ENCODE data around the gene DMRTB1.

The DMRTB1 gene

DNA sequence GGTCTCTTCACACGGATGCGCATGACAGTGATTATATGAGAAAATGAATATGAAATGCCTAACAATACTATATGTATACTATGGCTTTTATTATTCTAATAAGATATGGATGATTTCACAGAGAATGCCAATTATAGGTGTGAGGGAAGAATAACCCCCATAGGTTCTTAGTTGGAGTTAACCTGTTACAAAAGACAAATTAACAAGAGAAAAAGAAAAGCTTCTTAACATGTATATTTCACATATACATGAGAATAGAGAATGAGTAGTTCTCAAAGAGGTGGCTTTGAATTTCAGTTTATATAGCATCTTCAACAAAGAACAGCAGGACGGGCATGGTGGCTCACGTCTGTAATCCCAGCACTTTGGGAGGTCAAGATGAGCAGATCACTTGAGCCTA lies 24.0 kb upstream of the DMRTB1 start:
- H3K9ac ChIP-seq (ENCODE audit: low read length): no peak overlapping the region
- H3K18ac ChIP-seq (ENCODE audit: low read length): no peak overlapping the region
- H3K4me2 ChIP-seq (ENCODE audit: low read length): no peak overlapping the region
- H2BK5ac ChIP-seq (ENCODE audit: low read depth, low read length, poor library complexity): no peak overlapping the region
- no peak overlapping the region for H4K12ac ChIP-seq (ENCODE audit: low read depth, low read length)
- no peak overlapping the region for H2BK12ac ChIP-seq (ENCODE audit: low read length)
- no CpG with 5 or more reads among the region's 4 CpGs for WGBS (ENCODE audit: extremely low coverage, insufficient coverage, insufficient read length)
- H3K14ac ChIP-seq (ENCODE audit: low read length): no peak overlapping the region
- H3K4me1 ChIP-seq (ENCODE audit: control insufficient read depth in 1 of 2, insufficient read depth in 2 of 2, low read length in 2 of 2): no peaks in the 10 kb centered on the region
- no peak overlapping the region for H4K8ac ChIP-seq (ENCODE audit: low read depth, low read length)
- H3K23ac ChIP-seq (ENCODE audit: low read length): no peak overlapping the region
- H3K9me3 ChIP-seq (ENCODE audit: insufficient read depth, low read depth, low read length): peaks cover 11% of the 10 kb centered on the region
- H3K4ac ChIP-seq (ENCODE audit: low read depth, low read length): no peak overlapping the region
- H3K79me1 ChIP-seq (ENCODE audit: low read length): no peaks in the 10 kb centered on the region
- H3K27me3 ChIP-seq (ENCODE audit: insufficient read depth, low read length): no peaks in the 10 kb centered on the region
- no peak overlapping the region for H3K4me3 ChIP-seq (ENCODE audit: low read depth, low read length)
- no peak overlapping the region for H3K27ac ChIP-seq (ENCODE audit: low read depth, low read length)
- no peak overlapping the region for H2AFZ ChIP-seq (ENCODE audit: insufficient read depth, low read length, poor library complexity)
- no peaks in the 10 kb centered on the region for H3K36me3 ChIP-seq (ENCODE audit: control insufficient read depth in 1 of 2, insufficient read depth in 2 of 2, low read length in 2 of 2)
- H3K79me2 ChIP-seq (ENCODE audit: control insufficient read depth, insufficient read depth, low read length, poor library complexity): no peaks in the 10 kb centered on the region
- H2AK5ac ChIP-seq (ENCODE audit: low read length): no peak overlapping the region
- no peak overlapping the region for H2BK120ac ChIP-seq (ENCODE audit: insufficient read depth, low read length, poor library complexity)
- H4K91ac ChIP-seq (ENCODE audit: low read depth, low read length): no peak overlapping the region
- DNase-seq: no peak

- H3K14ac ChIP-seq (ENCODE audit: low read length): no peak overlapping the region
- no peak overlapping the region for H3K27ac ChIP-seq (ENCODE audit: low read depth, low read length)
- H3K79me2 ChIP-seq (ENCODE audit: control insufficient read depth, insufficient read depth, low read length, poor library complexity): no peaks in the 10 kb centered on the region
- DNase-seq: no peak
- no peak overlapping the region for H3K4ac ChIP-seq (ENCODE audit: low read depth, low read length)
- H2BK5ac ChIP-seq (ENCODE audit: low read depth, low read length, poor library complexity): no peak overlapping the region
- H2BK12ac ChIP-seq (ENCODE audit: low read length): no peak overlapping the region
- H3K4me2 ChIP-seq (ENCODE audit: low read length): no peak overlapping the region
- H3K9me3 ChIP-seq (ENCODE audit: insufficient read depth, low read depth, low read length): peaks cover 11% of the 10 kb centered on the region
- no peaks in the 10 kb centered on the region for H3K36me3 ChIP-seq (ENCODE audit: control insufficient read depth in 1 of 2, insufficient read depth in 2 of 2, low read length in 2 of 2)
- no peak overlapping the region for H2AK5ac ChIP-seq (ENCODE audit: low read length)
- H3K9ac ChIP-seq (ENCODE audit: low read length): no peak overlapping the region
- H2AFZ ChIP-seq (ENCODE audit: insufficient read depth, low read length, poor library complexity): no peak overlapping the region
- no peak overlapping the region for H2BK120ac ChIP-seq (ENCODE audit: insufficient read depth, low read length, poor library complexity)
- no peak overlapping the region for H3K18ac ChIP-seq (ENCODE audit: low read length)
- WGBS (ENCODE audit: extremely low coverage, insufficient coverage, insufficient read length): no CpG with 5 or more reads among the region's 79 CpGs
- no peaks in the 10 kb centered on the region for H3K4me1 ChIP-seq (ENCODE audit: control insufficient read depth in 1 of 2, insufficient read depth in 2 of 2, low read length in 2 of 2)
- H3K23ac ChIP-seq (ENCODE audit: low read length): no peak overlapping the region
- H3K79me1 ChIP-seq (ENCODE audit: low read length): no peaks in the 10 kb centered on the region
- H4K8ac ChIP-seq (ENCODE audit: low read depth, low read length): no peak overlapping the region
- H4K91ac ChIP-seq (ENCODE audit: low read depth, low read length): no peak overlapping the region
- H3K4me3 ChIP-seq (ENCODE audit: low read depth, low read length): peak overlapping the region; percentile 8
- no peak overlapping the region for H4K12ac ChIP-seq (ENCODE audit: low read depth, low read length)
- no peaks in the 10 kb centered on the region for H3K27me3 ChIP-seq (ENCODE audit: insufficient read depth, low read length)
These were observed 20.5 kb upstream of the DMRTB1 start for GRCh38 chr1:53438427-53439336.

GRCh38 chr1:53439337-53440207 lies 19.6 kb upstream of the DMRTB1 start:
- Histone ChIP-seq H2AK5ac (ENCODE audit: low read length) (no peak overlapping the region), H2AFZ (ENCODE audit: insufficient read depth, low read length, poor library complexity) (no peak overlapping the region), H3K23ac (ENCODE audit: low read length) (no peak overlapping the region), H2BK12ac (ENCODE audit: low read length) (no peak overlapping the region), H4K8ac (ENCODE audit: low read depth, low read length) (no peak overlapping the region), H3K27ac (ENCODE audit: low read depth, low read length) (no peak overlapping the region), H2BK5ac (ENCODE audit: low read depth, low read length, poor library complexity) (no peak overlapping the region), H4K91ac (ENCODE audit: low read depth, low read length) (no peak overlapping the region), H3K9ac (ENCODE audit: low read length) (no peak overlapping the region), H3K36me3 (ENCODE audit: control insufficient read depth in 1 of 2, insufficient read depth in 2 of 2, low read length in 2 of 2) (no peaks in the 10 kb centered on the region), H3K4me1 (ENCODE audit: control insufficient read depth in 1 of 2, insufficient read depth in 2 of 2, low read length in 2 of 2) (no peaks in the 10 kb centered on the region), H4K12ac (ENCODE audit: low read depth, low read length) (no peak overlapping the region), H3K18ac (ENCODE audit: low read length) (no peak overlapping the region), H3K14ac (ENCODE audit: low read length) (no peak overlapping the region), H2BK120ac (ENCODE audit: insufficient read depth, low read length, poor library complexity) (no peak overlapping the region), H3K4ac (ENCODE audit: low read depth, low read length) (no peak overlapping the region), H3K79me1 (ENCODE audit: low read length) (no peaks in the 10 kb centered on the region), H3K4me2 (ENCODE audit: low read length) (no peak overlapping the region), H3K9me3 (ENCODE audit: insufficient read depth, low read depth, low read length) (peaks cover 8% of the 10 kb centered on the region), H3K27me3 (ENCODE audit: insufficient read depth, low read length) (no peaks in the 10 kb centered on the region), H3K79me2 (ENCODE audit: control insufficient read depth, insufficient read depth, low read length, poor library complexity) (no peaks in the 10 kb centered on the region), H3K4me3 (ENCODE audit: low read depth, low read length) (peak overlapping the region; percentile 8)
- no CpG with 5 or more reads among the region's 58 CpGs for WGBS (ENCODE audit: extremely low coverage, insufficient coverage, insufficient read length)
- no peak for DNase-seq

DNA sequence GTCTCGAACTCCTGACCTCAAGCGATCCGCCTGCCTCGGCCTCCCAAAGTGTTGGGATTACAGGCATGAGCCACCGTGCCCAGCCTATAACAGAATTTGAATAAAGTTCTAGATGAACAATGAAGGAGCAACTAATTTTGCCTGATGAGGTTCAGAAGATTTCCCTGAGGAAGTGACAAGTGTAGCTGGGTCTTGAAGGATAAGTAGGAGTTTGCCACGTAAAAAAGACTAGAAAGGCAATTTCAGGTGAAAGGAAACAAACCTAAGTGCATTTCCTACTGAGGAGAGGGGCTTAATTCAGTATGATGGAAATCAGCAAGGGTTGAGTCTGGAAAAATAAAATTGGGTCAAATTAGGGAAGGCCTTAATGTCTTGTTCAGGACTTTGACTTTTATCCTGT lies 18.6 kb upstream of the DMRTB1 start:
- Histone ChIP-seq H3K23ac (ENCODE audit: low read length) (no peak overlapping the region), H3K36me3 (ENCODE audit: control insufficient read depth in 1 of 2, insufficient read depth in 2 of 2, low read length in 2 of 2) (no peaks in the 10 kb centered on the region), H3K9ac (ENCODE audit: low read length) (no peak overlapping the region), H3K27ac (ENCODE audit: low read depth, low read length) (no peak overlapping the region), H2AFZ (ENCODE audit: insufficient read depth, low read length, poor library complexity) (no peak overlapping the region), H4K91ac (ENCODE audit: low read depth, low read length) (no peak overlapping the region), H2BK5ac (ENCODE audit: low read depth, low read length, poor library complexity) (no peak overlapping the region), H2BK12ac (ENCODE audit: low read length) (no peak overlapping the region), H3K79me1 (ENCODE audit: low read length) (no peaks in the 10 kb centered on the region), H3K18ac (ENCODE audit: low read length) (no peak overlapping the region), H3K4me3 (ENCODE audit: low read depth, low read length) (no peak overlapping the region), H3K14ac (ENCODE audit: low read length) (no peak overlapping the region), H4K8ac (ENCODE audit: low read depth, low read length) (no peak overlapping the region), H4K12ac (ENCODE audit: low read depth, low read length) (no peak overlapping the region), H2AK5ac (ENCODE audit: low read length) (no peak overlapping the region), H3K4me1 (ENCODE audit: control insufficient read depth in 1 of 2, insufficient read depth in 2 of 2, low read length in 2 of 2) (no peaks in the 10 kb centered on the region), H3K79me2 (ENCODE audit: control insufficient read depth, insufficient read depth, low read length, poor library complexity) (no peaks in the 10 kb centered on the region), H3K27me3 (ENCODE audit: insufficient read depth, low read length) (no peaks in the 10 kb centered on the region), H3K4ac (ENCODE audit: low read depth, low read length) (no peak overlapping the region), H3K9me3 (ENCODE audit: insufficient read depth, low read depth, low read length) (peaks cover 7% of the 10 kb centered on the region), H2BK120ac (ENCODE audit: insufficient read depth, low read length, poor library complexity) (no peak overlapping the region), H3K4me2 (ENCODE audit: low read length) (no peak overlapping the region)
- no peak for DNase-seq
- no CpG with 5 or more reads among the region's 6 CpGs for WGBS (ENCODE audit: extremely low coverage, insufficient coverage, insufficient read length)

Measured in trophoblast cell (in vitro differentiated cells and primary cell).